SK-N-SH (cell line): ENCODE data around the gene MSX1. TPM values are rescaled to one million over a fixed set of nuclear protein-coding genes. Genes with fewer than 3 reads are reported as not detected.

Source experiments
- CTCF ChIA-PET: fragments of 300-600, 350-600 bp; formaldehyde crosslinking; extraction: SDS; loops from one replicate; lab custom pipeline; 2021; lab: Yijun Ruan, JAX
- POLR2A ChIA-PET: fragments of 350-600 bp; sonication (Branson Sonifier 250); formaldehyde crosslinking; extraction: SDS; loops from one replicate; lab custom pipeline; 2020; ENCODE audit warnings: antibody characterized with exemption, inconsistent platforms; lab: Yijun Ruan, JAX
- DNase-seq: peaks from one replicate; pipeline ENCODE4 v3.0.0; 2012
- H2AFZ ChIP-seq: fragments of 200-600 bp; sonication (generic); 2 replicates; pipeline ENCODE4 v1.8.1; 2016; ENCODE audit warnings: antibody characterized with exemption, mild to moderate bottlenecking, low read depth
- H3F3A ChIP-seq: fragments of 200-600 bp; sonication (generic); replicated peaks from 2 replicates; pipeline ENCODE3; 2016; ENCODE audit warnings: antibody characterized with exemption, mild to moderate bottlenecking; ENCODE audit not compliant: insufficient read depth
- H3K27ac ChIP-seq, 2 experiments: fragments of 200-500 bp in 1 of 2; fragments of 200-600 bp in 1 of 2; sonication (Bioruptor generic) in 1 of 2; sonication (generic), shearing (Covaris generic) in 1 of 2; 2 replicates each; pipeline versions ENCODE4 v1.5.1 to v1.6.1; 2014 to 2016; ENCODE audit warnings: low read depth in 2 of 2, inconsistent platforms in 1 of 2, low read length in 1 of 2, mild to moderate bottlenecking in 1 of 2, mixed read lengths in 1 of 2
- H3K27me3 ChIP-seq: fragments of 200-600 bp; sonication (generic), shearing (Covaris generic); 2 replicates; pipeline ENCODE4 v1.6.1; 2016; ENCODE audit warnings: mixed run types; ENCODE audit not compliant: insufficient read depth
- H3K36me3 ChIP-seq, 2 experiments: fragments of 200-500 bp in 1 of 2; fragments of 200-600 bp in 1 of 2; sonication (Bioruptor generic) in 1 of 2; sonication (generic) in 1 of 2; replicated peaks in 1 of 2; 2 replicates each; pipeline versions ENCODE3 to v1.5.1; 2014 to 2016; ENCODE audit warnings: low read length in 1 of 2, mild to moderate bottlenecking in 1 of 2; ENCODE audit not compliant: insufficient read depth in 2 of 2, control insufficient read depth in 1 of 2
- H3K4me1 ChIP-seq, 2 experiments: fragments of 200-500 bp in 1 of 2; fragments of 200-600 bp in 1 of 2; sonication (Bioruptor generic) in 1 of 2; sonication (generic), shearing (Covaris generic) in 1 of 2; 2 replicates each; pipeline versions ENCODE4 v1.5.1 to v1.6.1; 2014 to 2016; ENCODE audit warnings: low read depth in 1 of 2, low read length in 1 of 2, mixed run types in 1 of 2; ENCODE audit not compliant: insufficient read depth in 2 of 2, control insufficient read depth in 1 of 2
- H3K4me2 ChIP-seq: fragments of 200-600 bp; sonication (generic), shearing (Covaris generic); 2 replicates; pipeline ENCODE4 v1.6.1; 2017; ENCODE audit warnings: mixed run types
- H3K4me3 ChIP-seq, 2 experiments: fragments of 200-500 bp in 1 of 2; fragments of 200-600 bp in 1 of 2; sonication (Bioruptor generic) in 1 of 2; sonication (generic), shearing (Covaris generic) in 1 of 2; 2 replicates each; pipeline versions ENCODE4 v1.5.1 to v1.8.1; 2014 to 2016; ENCODE audit warnings: low read depth in 2 of 2, inconsistent platforms in 1 of 2, low read length in 1 of 2, mild to moderate bottlenecking in 1 of 2, mixed read lengths in 1 of 2, moderate library complexity in 1 of 2
- H3K79me2 ChIP-seq: fragments of 200-600 bp; sonication (generic); 2 replicates; pipeline ENCODE4 v1.8.1; 2017; ENCODE audit warnings: mild to moderate bottlenecking; ENCODE audit not compliant: insufficient read depth
- H3K9ac ChIP-seq: fragments of 200-600 bp; sonication (generic); 2 replicates; pipeline ENCODE4 v1.6.1; 2017; ENCODE audit warnings: mixed run types
- H3K9me2 ChIP-seq: fragments of 200-600 bp; sonication (generic); 2 replicates; pipeline ENCODE4 v1.6.1; 2017; ENCODE audit warnings: mixed run types
- H3K9me3 ChIP-seq: fragments of 200-600 bp; sonication (generic); 2 replicates; pipeline ENCODE4 v1.6.1; 2017; ENCODE audit warnings: mixed run types, mild to moderate bottlenecking, moderate library complexity
- H4K20me1 ChIP-seq: fragments of 200-600 bp; sonication (generic); 2 replicates; pipeline ENCODE4 v1.6.1; 2017; ENCODE audit warnings: mild to moderate bottlenecking, mixed run types; ENCODE audit not compliant: insufficient read depth
- EP300 ChIP-seq, 2 experiments: IDR thresholded peaks; 2 replicates each; pipeline versions ENCODE4 v1.4.0 to v1.6.1; 2012; ENCODE audit warnings: borderline replicate concordance in 1 of 2, low read depth in 1 of 2, low read length in 1 of 2
- FOXJ3 ChIP-seq: sonication (generic); formaldehyde crosslinking; IDR thresholded peaks from 2 replicates; pipeline ENCODE4 v1.5.1; 2020; ENCODE audit warnings: mild to moderate bottlenecking, missing genetic modification reagents
- GABPA ChIP-seq: IDR thresholded peaks from 2 replicates; pipeline ENCODE4 v1.4.0; 2012; ENCODE audit warnings: low read depth, mild to moderate bottlenecking
- GATA2 ChIP-seq: sonication (generic); formaldehyde crosslinking; IDR thresholded peaks from 2 replicates; pipeline ENCODE4 v1.5.0; 2020; ENCODE audit warnings: mild to moderate bottlenecking, missing genetic modification reagents
- JUND ChIP-seq: IDR thresholded peaks from 2 replicates; pipeline ENCODE4 v1.4.0; 2012
- MEF2A ChIP-seq: IDR thresholded peaks from 2 replicates; pipeline ENCODE4 v1.4.0; 2012; ENCODE audit warnings: low read depth, borderline replicate concordance
- MXI1 ChIP-seq: IDR thresholded peaks from 2 replicates; pipeline ENCODE4 v1.6.1; 2012; ENCODE audit warnings: mild to moderate bottlenecking, low read depth, low read length, improper control_type of control experiment
- NRF1 ChIP-seq: IDR thresholded peaks from 2 replicates; pipeline ENCODE4 v1.6.1; 2012; ENCODE audit warnings: low read depth, mild to moderate bottlenecking, low read length
- PBX3 ChIP-seq: IDR thresholded peaks from 2 replicates; pipeline ENCODE4; 2012
- RAD21 ChIP-seq: IDR thresholded peaks from 2 replicates; pipeline ENCODE4 v1.6.1; 2012; ENCODE audit warnings: mild to moderate bottlenecking, low read length
- RCOR1 ChIP-seq: fragments of 150-350 bp; IDR thresholded peaks from 2 replicates; pipeline ENCODE4 v1.6.1; 2017; ENCODE audit warnings: antibody characterized with exemption, low read length
- RFX5 ChIP-seq: IDR thresholded peaks from 2 replicates; pipeline ENCODE4 v1.6.1; 2012; ENCODE audit warnings: mild to moderate bottlenecking, improper control_type of control experiment, low read length
- RXRA ChIP-seq: IDR thresholded peaks from 2 replicates; pipeline ENCODE4 v1.4.0; 2012; ENCODE audit warnings: low read depth, mild to moderate bottlenecking, borderline replicate concordance
- SIN3A ChIP-seq: IDR thresholded peaks from 2 replicates; pipeline ENCODE4 v1.6.1; 2012; ENCODE audit warnings: low read depth, mild to moderate bottlenecking, low read length, moderate library complexity, borderline replicate concordance
- SMC3 ChIP-seq: IDR thresholded peaks from 2 replicates; pipeline ENCODE4 v1.6.1; 2012; ENCODE audit warnings: low read depth, low read length, improper control_type of control experiment
- TAF1 ChIP-seq: IDR thresholded peaks from 2 replicates; pipeline ENCODE4 v1.6.1; 2012; ENCODE audit warnings: low read depth, mild to moderate bottlenecking, low read length, moderate library complexity, borderline replicate concordance
- WGBS: methylation state at CpG from one replicate; pipeline ENCODE4 v1.1.6; 2017; ENCODE audit warnings: low lambda C conversion rate; 5-methylcytosine and 5-hydroxymethylcytosine counted together
- polyA plus RNA-seq, 3 experiments: library from polyadenylated mRNA; depleted of rRNA; stranded (reverse); fragments of >200 nt; gene quantifications; 2 replicates each; pipeline ENCODE4 v1.2.3, GENCODE V29; 2012
- TF ChIP-seq, protein P1 (sequence below): fragments of 150-350 bp; IDR thresholded peaks from 2 replicates; pipeline ENCODE4 v1.6.1; 2017; ENCODE audit warnings: antibody characterized with exemption, low read length, low read depth, borderline replicate concordance
- TF ChIP-seq, protein P2 (sequence below): IDR thresholded peaks from 2 replicates; pipeline ENCODE4 v1.4.0; 2012; ENCODE audit warnings: low read depth
- TF ChIP-seq, protein P3 (sequence below): IDR thresholded peaks from 2 replicates; pipeline ENCODE4 v1.4.0; 2012; ENCODE audit warnings: low read depth, borderline replicate concordance

Gene MSX1
- polyA plus RNA-seq, 1 of the 3 experiments (the other 2 are of a cell fraction) = 2.1 TPM

DNA sequence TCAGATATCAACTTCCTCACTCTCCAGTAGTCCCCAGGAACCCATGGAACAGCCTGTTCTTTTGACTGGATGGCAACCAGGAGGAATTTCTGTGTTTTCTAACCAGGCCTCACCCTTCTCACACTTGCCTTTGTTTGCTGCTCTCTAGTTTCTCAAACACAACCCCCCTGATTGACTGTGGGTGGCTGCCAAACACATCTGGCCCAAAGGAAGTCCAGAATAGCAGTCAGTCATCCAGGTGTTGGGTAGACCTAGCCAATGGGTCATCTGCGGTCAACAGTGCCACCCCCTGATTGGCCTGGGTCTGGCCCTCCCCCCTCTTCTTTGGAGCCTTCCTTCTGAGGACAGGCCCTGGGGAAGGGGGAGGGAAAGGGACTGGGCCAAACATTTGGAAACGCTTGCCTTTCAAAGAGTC lies 53.7 kb downstream of the MSX1 start:
- Histone ChIP-seq H3K9me3 (no peaks in the 10 kb centered on the region), H3K27me3 (no peaks in the 10 kb centered on the region; the same call in 1 of the 2 replicates), H3K4me3 (no peak overlapping the region), H4K20me1 (no peaks in the 10 kb centered on the region), H2AFZ (no peak overlapping the region), H3K36me3 (no peaks in the 10 kb centered on the region), H3K4me2 (no peak overlapping the region), H3K9ac (no peak overlapping the region), H3K9me2 (no peaks in the 10 kb centered on the region), H3K27ac (no peak overlapping the region), H3K4me1 (no peaks in the 10 kb centered on the region), H3F3A (no peaks in the 10 kb centered on the region), H3K79me2 (no peaks in the 10 kb centered on the region)
- 4% methylated on average over 2 of the region's 2 CpGs for WGBS
- CTCF ChIA-PET = no interaction called here
- TF ChIP-seq RCOR1 (no peak), MEF2A (no peak), GATA2 (CRISPR knock-in tag) (no peak), SIN3A (no peak), JUND (no peak), GABPA (no peak), RFX5 (no peak), FOXJ3 (CRISPR knock-in tag) (no peak), RXRA (no peak), RAD21 (no peak), TAF1 (no peak), NRF1 (no peak), PBX3 (no peak), SMC3 (no peak), MXI1 (no peak), EP300 (IDR thresholded peaks at IDR 0.05; ENCODE audit: borderline replicate concordance in 1 of 2, low read depth in 1 of 2, low read length in 1 of 2) (no peak)
- TF ChIP-seq, protein P1, sequence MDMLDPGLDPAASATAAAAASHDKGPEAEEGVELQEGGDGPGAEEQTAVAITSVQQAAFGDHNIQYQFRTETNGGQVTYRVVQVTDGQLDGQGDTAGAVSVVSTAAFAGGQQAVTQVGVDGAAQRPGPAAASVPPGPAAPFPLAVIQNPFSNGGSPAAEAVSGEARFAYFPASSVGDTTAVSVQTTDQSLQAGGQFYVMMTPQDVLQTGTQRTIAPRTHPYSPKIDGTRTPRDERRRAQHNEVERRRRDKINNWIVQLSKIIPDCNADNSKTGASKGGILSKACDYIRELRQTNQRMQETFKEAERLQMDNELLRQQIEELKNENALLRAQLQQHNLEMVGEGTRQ = no peak
- TF ChIP-seq, protein P2, sequence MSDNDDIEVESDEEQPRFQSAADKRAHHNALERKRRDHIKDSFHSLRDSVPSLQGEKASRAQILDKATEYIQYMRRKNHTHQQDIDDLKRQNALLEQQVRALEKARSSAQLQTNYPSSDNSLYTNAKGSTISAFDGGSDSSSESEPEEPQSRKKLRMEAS = no peak
- TF ChIP-seq, protein P3, sequence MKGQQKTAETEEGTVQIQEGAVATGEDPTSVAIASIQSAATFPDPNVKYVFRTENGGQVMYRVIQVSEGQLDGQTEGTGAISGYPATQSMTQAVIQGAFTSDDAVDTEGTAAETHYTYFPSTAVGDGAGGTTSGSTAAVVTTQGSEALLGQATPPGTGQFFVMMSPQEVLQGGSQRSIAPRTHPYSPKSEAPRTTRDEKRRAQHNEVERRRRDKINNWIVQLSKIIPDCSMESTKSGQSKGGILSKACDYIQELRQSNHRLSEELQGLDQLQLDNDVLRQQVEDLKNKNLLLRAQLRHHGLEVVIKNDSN = no peak
- POLR2A ChIA-PET = no interaction called here
- DNase-seq = no peak

Other genes starting within 250 kb of the MSX1 start
- 3.0 and 3.8 TPM in 2 replicates for gene CYTL1, start 159.8 kb downstream of the MSX1 start, polyA plus RNA-seq (2012; rRNA removed)
- 0.06 and 0.20 TPM in 2 replicates for gene STK32B, start 191.8 kb downstream of the MSX1 start, polyA plus RNA-seq (2012; rRNA removed)